Ectodermal cell (in vitro differentiated cells): Measurements from ENCODE around the gene PSMD7.
"Not testable (repeated sequence)": the region's sequence is repeated elsewhere in the genome, so short reads cannot be mapped to it uniquely, and the experiment has no call there.

Source experiments
- H3K27ac ChIP-seq: 2 replicates; pipeline ENCODE4 v1.7.0; 2013; ENCODE audit warnings: mild to moderate bottlenecking, low read depth, low read length; ENCODE audit not compliant: insufficient read depth, poor library complexity, severe bottlenecking
- H3K27me3 ChIP-seq: 2 replicates; pipeline ENCODE4 v1.7.0; 2013; ENCODE audit warnings: mild to moderate bottlenecking, low read length; ENCODE audit not compliant: insufficient read depth, control insufficient read depth, poor library complexity, severe bottlenecking
- H3K36me3 ChIP-seq: one replicate; pipeline ENCODE4 v1.7.0; 2013; ENCODE audit warnings: low read length; ENCODE audit not compliant: control insufficient read depth, insufficient read depth
- H3K4me1 ChIP-seq: one replicate; pipeline ENCODE4 v1.7.0; 2013; ENCODE audit warnings: low read length; ENCODE audit not compliant: control insufficient read depth, insufficient read depth
- H3K4me3 ChIP-seq: 2 replicates; pipeline ENCODE4 v1.7.0; 2013; ENCODE audit warnings: low read depth, low read length, control low read depth; ENCODE audit not compliant: insufficient read depth
- H3K9me3 ChIP-seq: 2 replicates; pipeline ENCODE4 v1.7.0; 2013; ENCODE audit warnings: mild to moderate bottlenecking, low read length, moderate library complexity; ENCODE audit not compliant: control insufficient read depth
- WGBS, 2 experiments: methylation state at CpG; one replicate each; pipeline ENCODE4 v1.1.7; 2013; ENCODE audit warnings: missing lambda C conversion rate in 2 of 2; 5-methylcytosine and 5-hydroxymethylcytosine counted together

Gene PSMD7

DNA sequence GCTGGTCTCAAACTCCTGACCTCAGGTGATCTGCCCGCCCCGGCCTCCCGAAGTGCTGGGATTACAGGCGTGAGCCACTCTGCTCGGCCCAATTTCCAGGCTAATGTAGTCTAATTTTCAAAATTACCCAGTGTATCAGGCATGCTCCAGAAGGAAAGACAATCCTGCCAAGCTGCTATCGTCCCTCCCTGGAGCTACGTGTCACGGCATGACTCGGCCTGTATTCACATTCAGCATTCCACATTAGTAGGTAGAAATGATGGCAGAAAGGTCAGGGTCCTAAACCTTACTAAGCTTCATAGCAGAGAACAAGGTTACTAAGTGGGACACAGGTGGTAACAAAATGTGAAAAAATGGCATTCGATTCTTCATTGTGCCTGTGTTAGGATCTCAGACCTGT lies 42.6 kb downstream of the PSMD7 start:
- H3K27ac ChIP-seq, H3K9me3 ChIP-seq, H3K36me3 ChIP-seq, H3K4me3 ChIP-seq, H3K27me3 ChIP-seq, H3K4me1 ChIP-seq: not testable (repeated sequence)
- 90 to 92% methylated on average over 6 to 9 of the region's 10 CpGs for WGBS, 2 experiments

DNA sequence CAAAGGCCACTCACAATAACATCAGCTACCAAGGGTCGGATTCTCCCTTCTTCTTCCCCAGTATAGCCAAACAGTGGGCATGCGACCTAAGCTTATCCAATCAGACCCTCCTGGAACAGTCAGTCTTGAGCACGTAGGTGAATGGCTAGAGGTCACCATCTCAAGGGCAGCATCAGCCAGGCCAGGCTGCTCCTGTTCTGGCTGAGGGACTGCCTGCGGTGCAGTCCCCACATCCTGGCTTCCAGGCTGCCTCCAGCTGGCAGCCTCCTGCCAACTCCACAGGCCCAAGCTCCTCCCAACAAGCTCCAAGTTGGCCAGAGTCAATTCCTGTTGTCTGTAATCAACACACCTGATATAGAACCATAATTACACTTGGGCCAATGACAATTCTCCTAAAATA lies 56.4 kb downstream of the PSMD7 start:
- not testable (repeated sequence) for H3K27me3 ChIP-seq, H3K36me3 ChIP-seq, H3K4me1 ChIP-seq, H3K27ac ChIP-seq, H3K4me3 ChIP-seq, H3K9me3 ChIP-seq
- WGBS, 2 experiments = 92 to 94% methylated on average over 4 of the region's 4 CpGs
